Duodenal mucosa (tissue), 2 donors: ENCODE measurements around the gene PAX5.

Experiments
- H3K27ac ChIP-seq: one replicate; pipeline ENCODE4 v1.7.0; 2013; ENCODE audit warnings: low read depth, low read length
- H3K27me3 ChIP-seq, 2 donors: one replicate each; pipeline ENCODE4 v1.7.0; 2013; ENCODE audit warnings: low read length in 2 of 2, control low read depth in 1 of 2; ENCODE audit not compliant: insufficient read depth in 2 of 2, control insufficient read depth in 1 of 2
- H3K36me3 ChIP-seq, 2 donors: one replicate each; pipeline ENCODE4 v1.7.0; 2013; ENCODE audit warnings: low read length in 2 of 2, control low read depth in 1 of 2; ENCODE audit not compliant: insufficient read depth in 2 of 2, control insufficient read depth in 1 of 2
- H3K4me1 ChIP-seq, 2 donors: one replicate each; pipeline ENCODE4 v1.7.0; 2013; ENCODE audit warnings: low read length in 2 of 2, control low read depth in 1 of 2; ENCODE audit not compliant: insufficient read depth in 2 of 2, control insufficient read depth in 1 of 2
- H3K4me3 ChIP-seq, 2 donors: one replicate each; pipeline ENCODE4 v1.7.0; 2013; ENCODE audit warnings: low read length in 2 of 2, low read depth in 1 of 2
- H3K9ac ChIP-seq, 2 donors: one replicate each; pipeline ENCODE4 v1.7.0; 2013; ENCODE audit warnings: low read length in 2 of 2, low read depth in 1 of 2
- H3K9me3 ChIP-seq, 2 donors: one replicate each; pipeline ENCODE4 v1.7.0; 2013; ENCODE audit warnings: low read length in 2 of 2, control low read depth in 1 of 2; ENCODE audit not compliant: control insufficient read depth in 1 of 2

Gene PAX5

DNA sequence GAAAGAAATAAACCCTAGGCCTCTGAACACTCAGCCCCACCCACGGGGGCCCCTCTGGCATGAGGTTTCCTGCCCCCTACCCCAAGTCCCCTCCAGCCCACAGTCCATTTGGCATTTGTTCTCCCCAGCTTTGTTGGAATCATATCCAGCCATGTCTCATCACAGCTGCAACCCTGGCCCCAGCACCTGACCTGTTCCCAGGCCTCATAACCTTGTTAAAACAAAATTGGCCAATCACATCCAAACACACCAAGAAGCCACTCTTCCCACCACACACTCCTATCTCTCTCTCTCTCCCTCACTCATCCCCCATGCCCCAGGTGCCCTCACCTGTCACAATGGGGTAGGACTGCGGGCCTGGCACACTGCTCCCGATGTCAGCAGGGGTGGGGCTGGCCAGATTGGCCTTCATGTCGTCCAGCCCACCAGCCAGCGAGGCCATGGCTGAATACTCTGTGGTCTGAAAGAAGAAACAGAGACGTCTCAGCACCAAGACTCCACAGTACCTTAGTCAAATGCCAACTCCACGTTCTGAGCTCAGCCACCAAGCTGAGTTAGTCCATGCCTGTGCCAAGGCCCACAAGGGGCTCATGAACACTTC lies 110.9 kb downstream of the PAX5 start:
- Histone ChIP-seq H3K36me3 (no peaks in the 10 kb centered on the region), H3K4me1 (no peaks in the 10 kb centered on the region), H3K9ac (no peak overlapping the region), H3K9me3 (no peaks in the 10 kb centered on the region), H3K4me3 (no peak overlapping the region), H3K27ac (no peak overlapping the region), H3K27me3 (no peaks in the 10 kb centered on the region)

DNA sequence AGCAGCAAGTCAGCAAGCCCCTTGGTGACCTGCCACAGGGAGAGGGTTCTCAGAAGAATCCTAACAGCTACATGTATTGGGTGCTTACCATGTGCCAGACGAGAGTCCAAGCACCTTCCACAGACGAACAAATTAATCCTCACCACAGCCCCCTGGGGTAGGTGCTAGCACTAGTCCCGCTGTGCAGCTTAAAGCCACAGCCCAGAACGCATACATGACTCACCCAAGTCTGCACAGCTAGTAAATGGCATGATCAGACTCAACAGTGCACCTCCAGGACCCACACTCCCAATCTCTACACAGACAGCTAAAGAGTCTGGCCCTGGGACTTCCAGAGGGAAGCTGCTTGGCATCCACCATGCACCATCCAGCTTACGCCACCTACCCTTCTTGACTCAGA lies 111.5 kb downstream of the PAX5 start:
- no peaks in the 10 kb centered on the region for H3K36me3 ChIP-seq
- no peaks in the 10 kb centered on the region for H3K9me3 ChIP-seq
- no peak overlapping the region for H3K27ac ChIP-seq
- no peak overlapping the region for H3K9ac ChIP-seq
- H3K4me1 ChIP-seq: no peaks in the 10 kb centered on the region
- H3K4me3 ChIP-seq: no peak overlapping the region
- H3K27me3 ChIP-seq: no peaks in the 10 kb centered on the region

DNA sequence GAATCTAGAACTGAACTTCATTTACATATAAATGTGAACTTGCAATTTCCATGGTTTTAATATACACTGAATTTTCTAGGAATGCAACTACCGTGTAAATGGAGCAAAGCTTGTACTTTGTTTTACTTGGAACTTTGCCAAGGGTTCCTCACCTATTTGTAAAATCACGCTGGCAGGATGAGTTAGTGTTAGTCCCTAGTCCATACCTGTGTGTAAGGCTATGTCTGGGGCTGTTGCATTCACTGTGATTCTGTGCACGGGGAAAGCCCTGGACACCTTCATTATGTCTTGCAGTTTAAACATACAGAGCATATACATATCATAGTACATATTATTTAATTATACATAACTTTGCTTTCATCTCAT lies 119.9 kb downstream of the PAX5 start:
- Histone ChIP-seq H3K27me3 (peaks cover 5 to 8% of the 10 kb centered on the region in 2 donors), H3K9me3 (no peaks in the 10 kb centered on the region), H3K4me3 (no peak overlapping the region)

DNA sequence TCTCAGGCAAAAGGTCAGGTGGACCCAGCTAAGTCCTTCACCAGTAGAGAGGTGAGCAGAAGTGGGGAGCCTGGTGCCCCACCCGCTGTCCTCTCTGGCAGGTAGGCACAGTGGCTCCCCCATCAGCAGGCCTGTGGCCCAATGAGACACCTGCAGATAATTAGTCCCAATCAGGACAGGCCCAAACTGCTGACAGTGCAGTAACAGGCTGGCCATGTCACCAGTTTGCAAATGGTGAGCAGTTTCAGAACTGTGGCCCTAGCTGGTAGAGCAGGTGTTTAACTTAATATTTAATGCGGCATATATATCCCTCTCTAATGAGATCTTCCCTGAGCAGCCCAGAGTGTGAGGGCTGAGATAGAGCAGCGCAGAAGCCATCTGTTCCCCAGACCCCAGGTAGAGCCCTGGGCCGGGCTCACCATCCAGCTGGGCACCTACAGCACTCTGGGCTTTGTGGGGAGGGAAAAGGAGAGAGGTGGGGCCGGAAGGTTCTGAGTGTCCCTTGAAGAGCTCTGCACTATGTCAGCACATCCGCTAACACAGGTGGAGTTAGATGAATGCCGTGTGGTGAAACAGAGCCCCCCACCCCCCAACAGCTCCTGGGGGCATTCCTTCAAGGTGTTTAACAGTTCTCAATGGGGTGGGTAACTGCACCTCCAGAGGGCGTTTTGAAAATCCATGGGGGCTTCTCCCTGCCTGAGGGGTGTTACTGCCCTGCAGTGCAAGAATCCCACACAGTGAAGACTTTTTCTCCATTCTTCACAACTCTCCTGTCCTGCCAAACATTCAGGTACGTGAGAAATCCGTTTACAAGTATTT lies 120.5 kb downstream of the PAX5 start:
- no peak overlapping the region for H3K9ac ChIP-seq
- no peaks in the 10 kb centered on the region for H3K4me1 ChIP-seq
- no peaks in the 10 kb centered on the region for H3K9me3 ChIP-seq
- peaks cover 7 to 8% of the 10 kb centered on the region in 2 donors for H3K27me3 ChIP-seq
- no peak overlapping the region for H3K4me3 ChIP-seq
- H3K36me3 ChIP-seq: no peaks in the 10 kb centered on the region
- H3K27ac ChIP-seq: no peak overlapping the region

More for the DNA sequence above, 119.9 kb downstream of the PAX5 start:
- H3K36me3 ChIP-seq: no peaks in the 10 kb centered on the region
- H3K27ac ChIP-seq: no peak overlapping the region
- no peak overlapping the region for H3K9ac ChIP-seq
- H3K4me1 ChIP-seq: no peaks in the 10 kb centered on the region

DNA sequence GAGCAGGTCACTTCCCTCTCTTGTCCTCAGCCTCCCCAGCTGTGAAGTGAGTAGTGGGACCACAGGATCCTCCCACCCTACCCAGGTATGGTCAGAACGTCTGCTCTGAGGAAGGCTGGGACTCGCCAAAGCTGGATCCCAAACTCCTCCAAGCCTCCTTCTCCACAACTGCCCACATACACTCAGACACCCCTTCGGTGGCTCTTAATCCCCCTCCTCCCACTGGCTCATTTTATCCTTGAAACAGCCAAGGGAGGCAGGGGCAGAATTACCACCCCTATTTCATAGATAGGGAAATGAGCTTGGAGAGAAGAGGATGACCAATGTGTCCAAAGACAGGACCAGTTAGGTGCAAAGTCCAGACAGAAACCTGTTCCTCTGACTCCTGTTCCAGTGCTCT lies 121.4 kb downstream of the PAX5 start:
- Histone ChIP-seq H3K27me3 (peaks cover 7 to 8% of the 10 kb centered on the region in 2 donors), H3K27ac (no peak overlapping the region), H3K36me3 (no peaks in the 10 kb centered on the region), H3K4me1 (no peaks in the 10 kb centered on the region), H3K9ac (no peak overlapping the region), H3K9me3 (no peaks in the 10 kb centered on the region), H3K4me3 (no peak overlapping the region)

DNA sequence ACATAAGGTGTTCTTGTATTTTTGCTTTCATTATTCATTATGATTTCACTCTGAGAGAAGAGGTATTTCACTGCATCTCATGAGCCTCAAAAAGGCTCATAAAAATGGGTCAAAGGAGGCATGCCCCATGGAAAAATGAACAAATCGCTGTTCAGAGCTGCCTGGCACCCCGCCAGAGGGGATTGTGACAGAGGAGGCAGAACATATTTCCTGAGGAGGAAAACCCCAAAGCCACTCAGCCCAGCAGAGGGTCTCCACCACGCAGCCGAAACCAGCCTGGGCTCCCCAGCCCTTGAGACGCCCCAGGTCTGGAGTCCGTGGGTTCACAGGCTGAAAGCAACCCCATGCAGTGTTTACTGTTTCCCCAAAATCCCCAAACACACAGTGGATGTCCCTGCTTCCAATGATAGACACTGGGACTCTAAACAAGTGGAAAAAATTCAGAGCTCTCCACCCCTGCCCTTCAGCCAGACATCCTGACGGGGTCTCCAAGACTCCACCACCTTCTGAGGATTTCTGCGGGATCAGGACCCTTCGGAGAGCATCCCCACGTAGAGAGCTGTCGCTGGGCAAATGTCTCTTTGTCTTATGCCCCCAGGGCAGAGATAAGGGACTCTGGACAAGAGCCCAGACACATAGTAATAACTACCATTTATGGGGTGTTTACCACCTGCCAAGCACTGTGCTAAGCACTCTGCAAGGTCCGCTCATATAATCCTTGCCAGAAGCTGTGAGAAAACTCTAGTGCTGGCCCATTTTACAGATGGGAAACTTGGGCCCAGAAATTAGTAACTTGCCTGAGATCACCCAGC lies 122.3 kb downstream of the PAX5 start:
- Histone ChIP-seq H3K9me3 (no peaks in the 10 kb centered on the region), H3K4me1 (no peaks in the 10 kb centered on the region), H3K36me3 (no peaks in the 10 kb centered on the region), H3K4me3 (no peak overlapping the region), H3K27me3 (peaks cover 7 to 8% of the 10 kb centered on the region in 2 donors), H3K27ac (no peak overlapping the region), H3K9ac (no peak overlapping the region)

DNA sequence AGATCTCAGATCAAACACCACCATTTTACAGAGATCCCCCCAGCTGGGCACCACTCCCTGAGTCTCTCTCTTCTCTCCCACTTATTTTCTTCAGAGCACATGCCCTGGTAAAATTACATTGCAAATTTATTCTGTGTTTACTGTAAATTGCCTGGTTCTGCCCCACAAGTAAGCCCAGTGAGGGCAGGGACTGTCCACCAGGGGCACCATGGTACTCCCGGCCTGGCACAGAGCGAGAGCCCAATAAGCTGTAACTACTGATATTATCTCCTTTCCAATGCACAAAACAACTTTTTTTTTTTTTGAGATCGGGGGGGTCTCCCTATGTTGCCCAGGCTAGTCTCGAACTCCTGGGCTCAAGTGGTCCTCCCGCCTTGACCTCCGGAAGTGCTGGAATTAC lies 123.0 kb downstream of the PAX5 start:
- no peaks in the 10 kb centered on the region for H3K9me3 ChIP-seq
- H3K36me3 ChIP-seq: no peaks in the 10 kb centered on the region
- no peaks in the 10 kb centered on the region for H3K4me1 ChIP-seq
- no peak overlapping the region for H3K9ac ChIP-seq
- H3K4me3 ChIP-seq: no peak overlapping the region
- H3K27ac ChIP-seq: no peak overlapping the region
- H3K27me3 ChIP-seq: peaks cover 9 to 10% of the 10 kb centered on the region in 2 donors

DNA sequence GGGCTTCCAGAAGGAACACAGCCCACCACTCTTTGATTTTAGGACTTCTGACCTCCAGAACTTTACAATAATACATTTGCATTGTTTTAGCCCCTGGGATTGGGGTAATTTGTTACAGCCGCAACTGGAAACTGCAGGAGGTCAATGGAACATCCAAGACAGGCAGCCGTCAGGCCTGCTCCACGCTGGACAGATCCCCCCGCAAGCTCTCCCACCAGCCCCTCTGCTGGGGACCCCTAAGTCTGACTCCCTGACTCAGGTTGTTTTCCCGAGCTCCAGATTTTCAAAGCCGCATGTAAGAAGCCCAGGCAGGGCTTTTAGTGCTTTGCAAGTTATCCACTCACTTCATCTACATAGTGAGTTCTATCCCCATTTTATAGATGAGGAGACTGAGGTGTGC lies 127.6 kb downstream of the PAX5 start:
- Histone ChIP-seq H3K36me3 (no peaks in the 10 kb centered on the region), H3K4me3 (no peak overlapping the region), H3K27me3 (peaks cover 10 to 16% of the 10 kb centered on the region in 2 donors), H3K4me1 (no peaks in the 10 kb centered on the region), H3K27ac (no peak overlapping the region), H3K9ac (no peak overlapping the region), H3K9me3 (no peaks in the 10 kb centered on the region)

DNA sequence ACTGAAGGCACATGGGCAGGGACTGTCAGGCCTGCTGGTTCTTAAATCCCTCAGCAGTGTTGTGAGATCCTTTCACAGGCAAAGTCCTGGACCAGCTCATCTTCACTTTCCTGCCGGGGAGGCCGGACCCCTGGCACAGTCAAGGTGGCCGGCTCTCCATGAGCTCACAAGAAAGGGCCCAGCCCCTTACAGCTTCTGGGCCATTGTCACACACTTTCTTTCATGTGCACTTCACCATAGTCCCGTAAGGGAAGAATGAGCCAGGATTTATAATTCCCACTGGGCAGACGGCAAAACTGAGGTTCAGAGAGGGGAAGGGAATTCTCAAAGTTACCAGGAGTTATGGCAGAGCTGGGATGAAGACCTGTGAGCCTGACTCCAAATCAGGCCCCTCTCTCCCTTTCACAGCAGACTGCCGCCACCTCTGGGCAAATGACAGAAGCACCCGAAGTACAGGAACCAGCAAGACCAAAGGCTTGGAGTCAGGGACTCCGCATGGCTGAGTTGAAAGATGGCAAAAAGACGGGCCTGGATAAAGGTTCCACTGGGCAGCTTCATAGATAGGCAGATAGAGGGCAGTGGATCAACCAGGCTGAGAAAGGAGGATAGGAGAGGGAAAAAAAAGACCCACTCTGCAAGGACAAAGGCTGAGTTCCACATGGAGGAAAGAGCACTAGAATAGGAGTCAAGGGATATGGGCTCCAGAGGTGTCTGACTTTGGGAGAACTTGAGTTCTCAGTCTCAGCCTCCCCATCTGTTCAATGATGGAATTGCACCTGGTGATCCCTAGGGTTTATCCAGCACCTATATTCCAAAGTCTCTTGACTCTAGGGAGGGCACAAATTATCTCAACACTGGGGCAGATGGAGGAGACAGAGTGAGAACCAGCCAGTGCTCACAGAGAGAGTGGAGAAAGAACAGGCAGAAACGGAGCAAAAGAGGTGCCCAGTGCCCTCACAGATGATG lies 128.7 kb downstream of the PAX5 start:
- Histone ChIP-seq H3K9ac (no peak overlapping the region), H3K4me1 (no peaks in the 10 kb centered on the region), H3K27me3 (peaks cover 7 to 8% of the 10 kb centered on the region in 2 donors), H3K36me3 (no peaks in the 10 kb centered on the region), H3K9me3 (no peaks in the 10 kb centered on the region), H3K4me3 (no peak overlapping the region), H3K27ac (no peak overlapping the region)
